Naive thymus-derived CD4-positive, alpha-beta T cell (primary cell): ENCODE results near the gene LHFPL3. TPM values are rescaled to one million over a fixed set of nuclear protein-coding genes. Genes with fewer than 3 reads are reported as not detected.

Experiments used
- ATAC-seq: fragments of 150-1000 bp; cut with Tn5 transposase; 2 replicates; pipeline ENCODE4 v1.10.0; 2021; ENCODE audit warnings: mild to moderate bottlenecking, moderate library complexity
- CTCF ChIA-PET: fragments of 350-600 bp; sonication (Branson Sonifier 250); formaldehyde crosslinking; loops from one replicate; lab custom pipeline; 2021; ENCODE audit warnings: antibody characterized with exemption; lab: Charles Lee
- POLR2A ChIA-PET: fragments of 350-600 bp; sonication (Branson Sonifier 250); formaldehyde crosslinking; loops from one replicate; lab custom pipeline; 2021; ENCODE audit warnings: antibody characterized with exemption, inconsistent platforms; lab: Charles Lee
- DNase-seq, 9 donors: peaks; one replicate each; pipeline versions ENCODE4 v3.0.0 to v3.0.0-alpha.2; 2020 to 2022; ENCODE audit warnings: mixed read lengths in 1 of 9
- H3K27ac ChIP-seq: one replicate; pipeline ENCODE4 v1.7.0; 2013; ENCODE audit warnings: mild to moderate bottlenecking, low read depth, low read length, moderate library complexity
- H3K27me3 ChIP-seq, 2 donors: one replicate each; pipeline ENCODE4 v1.7.0; 2013; ENCODE audit warnings: low read length in 2 of 2, mild to moderate bottlenecking in 2 of 2, moderate library complexity in 2 of 2; ENCODE audit not compliant: control insufficient read depth in 2 of 2, insufficient read depth in 2 of 2
- H3K36me3 ChIP-seq, 3 experiments: 1 replicate in 2 of 3; 2 replicates in 1 of 3; pipeline ENCODE4 v1.7.0; 2013; ENCODE audit warnings: low read length in 3 of 3, mild to moderate bottlenecking in 3 of 3, moderate library complexity in 1 of 3; ENCODE audit not compliant: insufficient read depth in 3 of 3, control insufficient read depth in 2 of 3
- H3K4me1 ChIP-seq, 2 donors: one replicate each; pipeline ENCODE4 v1.7.0; 2013; ENCODE audit warnings: low read length in 2 of 2, mild to moderate bottlenecking in 2 of 2, moderate library complexity in 1 of 2; ENCODE audit not compliant: control insufficient read depth in 2 of 2, insufficient read depth in 2 of 2
- H3K4me3 ChIP-seq: 2 replicates; pipeline ENCODE4 v1.7.0; 2013; ENCODE audit warnings: mild to moderate bottlenecking, low read length
- H3K9me3 ChIP-seq, 3 experiments: 1 replicate in 2 of 3; 2 replicates in 1 of 3; pipeline ENCODE4 v1.7.0; 2013; ENCODE audit warnings: low read length in 3 of 3; ENCODE audit not compliant: control insufficient read depth in 2 of 3
- H3K27ac Mint-ChIP-seq, 9 donors: one replicate each; pipeline ENCODE4 v1.8.0; 2020 to 2022; ENCODE audit warnings: mixed read lengths in 9 of 9, mild to moderate bottlenecking in 8 of 9, moderate library complexity in 5 of 9, inconsistent platforms in 2 of 9
- H3K27me3 Mint-ChIP-seq, 5 donors: one replicate each; pipeline ENCODE4 v1.8.0; 2021 to 2022; ENCODE audit warnings: mixed read lengths in 5 of 5, mild to moderate bottlenecking in 1 of 5
- H3K36me3 Mint-ChIP-seq, 5 donors: one replicate each; pipeline ENCODE4 v1.8.0; 2020 to 2022; ENCODE audit warnings: mixed read lengths in 5 of 5, mild to moderate bottlenecking in 3 of 5, inconsistent platforms in 1 of 5
- H3K4me1 Mint-ChIP-seq, 7 donors: one replicate each; pipeline ENCODE4 v1.8.0; 2020 to 2022; ENCODE audit warnings: mixed read lengths in 7 of 7, mild to moderate bottlenecking in 3 of 7, inconsistent platforms in 1 of 7
- H3K4me3 Mint-ChIP-seq, 10 donors: one replicate each; pipeline ENCODE4 v1.8.0; 2020 to 2022; ENCODE audit warnings: mild to moderate bottlenecking in 10 of 10, mixed read lengths in 10 of 10, moderate library complexity in 6 of 10, inconsistent platforms in 2 of 10
- H3K9me3 Mint-ChIP-seq, 11 donors: one replicate each; pipeline ENCODE4 v1.8.0; 2020 to 2022; ENCODE audit warnings: mixed read lengths in 11 of 11, mild to moderate bottlenecking in 4 of 11, inconsistent platforms in 1 of 11, moderate library complexity in 1 of 11
- intact Hi-C, 2 donors: fragments of 100-400 bp; cut with micrococcal nuclease; formaldehyde crosslinking; loops; one replicate each; pipeline ENCODE4 v1.15.1; 2023
- polyA plus RNA-seq, 2 donors: library from polyadenylated mRNA; unstranded; fragments of 300-500 nt; fragmentation: Illumina TruSeq; gene quantifications; one replicate each; pipeline ENCODE4 v1.2.3, GENCODE V29; 2021
- total RNA-seq, 6 experiments: library from RNA in 5 of 6; stranded (reverse) in 5 of 6; gene quantifications; 1 replicate in 5 of 6; 2 replicates in 1 of 6; pipeline ENCODE4 v1.2.3 and lab custom pipeline; 2021 to 2026

The LHFPL3 gene
- total and polyA plus RNA-seq, 7 experiments from 2014 or later: not detected

DNA sequence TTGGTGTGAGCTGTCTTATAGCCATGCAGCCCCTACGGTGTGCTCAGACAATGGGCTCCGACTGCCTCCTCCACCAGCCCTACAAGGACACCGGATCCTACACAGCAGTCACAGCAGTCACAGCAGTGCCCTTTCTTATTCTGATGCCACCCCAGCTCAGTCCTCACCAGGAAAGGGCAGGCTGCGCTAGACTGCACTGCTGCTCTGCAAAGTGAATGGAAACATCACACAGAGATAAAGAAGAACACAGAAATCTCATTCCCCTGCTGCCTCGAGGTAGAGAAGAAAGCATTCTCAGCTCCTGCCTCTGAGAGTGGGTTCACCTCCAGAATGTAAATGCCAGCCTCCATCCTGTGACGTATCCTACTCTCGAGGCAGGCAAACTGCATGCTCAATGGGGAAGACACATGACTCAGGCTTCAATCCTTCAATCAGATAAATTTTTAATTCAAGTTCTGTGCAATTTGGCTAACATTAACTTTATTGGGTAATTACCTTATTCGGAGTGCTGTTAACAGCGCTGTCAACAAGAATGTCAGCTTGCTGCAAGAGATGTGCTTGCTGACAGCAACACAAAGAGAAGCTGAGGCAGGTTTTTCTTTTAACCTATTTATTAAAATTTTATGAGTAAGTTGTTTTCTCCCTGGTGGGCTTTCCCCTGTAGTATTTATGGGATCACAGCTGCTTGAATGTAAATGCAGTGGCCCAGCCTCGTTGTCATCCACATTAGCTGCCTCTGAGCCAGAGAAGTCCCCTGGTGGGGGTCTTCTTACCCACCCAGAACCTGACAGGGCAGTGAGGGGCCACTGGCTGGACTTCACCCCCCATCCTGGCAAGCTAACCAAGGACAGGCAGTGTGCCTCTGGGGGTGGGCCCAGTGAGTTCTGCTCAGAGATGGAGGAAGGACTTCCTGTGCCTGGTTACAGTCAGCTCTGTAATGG, 444.3 kb downstream of the LHFPL3 start:
- peaks cover 0 to 3% (median 0%) of the 10 kb centered on the region in 11 donors for H3K9me3 Mint-ChIP-seq
- no peaks in the 10 kb centered on the region for H3K36me3 Mint-ChIP-seq
- H3K4me3 ChIP-seq: no peak overlapping the region
- H3K4me1 ChIP-seq: no peaks in the 10 kb centered on the region
- H3K27me3 Mint-ChIP-seq: peaks cover 4 to 30% (median 17%) of the 10 kb centered on the region in 5 donors
- no peak for DNase-seq
- no peaks in the 10 kb centered on the region for H3K4me1 Mint-ChIP-seq
- H3K27ac ChIP-seq: no peak overlapping the region
- H3K27me3 ChIP-seq: no peaks in the 10 kb centered on the region
- H3K4me3 Mint-ChIP-seq: no peak overlapping the region
- ATAC-seq: no peak
- ChIA-PET POLR2A (no interaction called here), CTCF (no interaction called here)
- no peaks in the 10 kb centered on the region for H3K36me3 ChIP-seq
- no peak overlapping the region for H3K27ac Mint-ChIP-seq
- intact Hi-C loops: no loop called here
- no peaks in the 10 kb centered on the region for H3K9me3 ChIP-seq

GRCh38 chr7:104773796-104774195, 445.4 kb downstream of the LHFPL3 start:
- no peak overlapping the region for H3K27ac ChIP-seq
- H3K9me3 Mint-ChIP-seq: peaks cover 0 to 3% (median 0%) of the 10 kb centered on the region in 11 donors
- peaks cover 2 to 29% (median 16%) of the 10 kb centered on the region in 5 donors for H3K27me3 Mint-ChIP-seq
- POLR2A ChIA-PET: no interaction called here
- H3K9me3 ChIP-seq: no peaks in the 10 kb centered on the region
- H3K27ac Mint-ChIP-seq: no peak overlapping the region
- intact Hi-C loops: no loop called here
- CTCF ChIA-PET: no interaction called here
- H3K4me1 Mint-ChIP-seq: no peaks in the 10 kb centered on the region
- H3K27me3 ChIP-seq: no peaks in the 10 kb centered on the region
- H3K4me3 ChIP-seq: no peak overlapping the region
- H3K4me3 Mint-ChIP-seq: no peak overlapping the region
- H3K4me1 ChIP-seq: no peaks in the 10 kb centered on the region
- ATAC-seq (no peak), DNase-seq (no peak)
- H3K36me3 Mint-ChIP-seq: no peaks in the 10 kb centered on the region
- H3K36me3 ChIP-seq: no peaks in the 10 kb centered on the region

- Mint-ChIP-seq H3K36me3 (no peaks in the 10 kb centered on the region), H3K9me3 (no peaks in the 10 kb centered on the region), H3K4me3 (no peak overlapping the region), H3K27ac (no peak overlapping the region), H3K4me1 (no peaks in the 10 kb centered on the region), H3K27me3 (peaks cover 0 to 25% (median 16%) of the 10 kb centered on the region in 5 donors)
- no peak overlapping the region for H3K27ac ChIP-seq
- ChIA-PET POLR2A (no interaction called here), CTCF (no interaction called here)
- no peaks in the 10 kb centered on the region for H3K4me1 ChIP-seq
- ATAC-seq (no peak), DNase-seq (no peak)
- no peak overlapping the region for H3K4me3 ChIP-seq
- no peaks in the 10 kb centered on the region for H3K9me3 ChIP-seq
- intact Hi-C loops: no loop called here
- no peaks in the 10 kb centered on the region for H3K27me3 ChIP-seq
- H3K36me3 ChIP-seq: no peaks in the 10 kb centered on the region
Measured at GRCh38 chr7:104775531-104775930, 447.1 kb downstream of the LHFPL3 start.

DNA sequence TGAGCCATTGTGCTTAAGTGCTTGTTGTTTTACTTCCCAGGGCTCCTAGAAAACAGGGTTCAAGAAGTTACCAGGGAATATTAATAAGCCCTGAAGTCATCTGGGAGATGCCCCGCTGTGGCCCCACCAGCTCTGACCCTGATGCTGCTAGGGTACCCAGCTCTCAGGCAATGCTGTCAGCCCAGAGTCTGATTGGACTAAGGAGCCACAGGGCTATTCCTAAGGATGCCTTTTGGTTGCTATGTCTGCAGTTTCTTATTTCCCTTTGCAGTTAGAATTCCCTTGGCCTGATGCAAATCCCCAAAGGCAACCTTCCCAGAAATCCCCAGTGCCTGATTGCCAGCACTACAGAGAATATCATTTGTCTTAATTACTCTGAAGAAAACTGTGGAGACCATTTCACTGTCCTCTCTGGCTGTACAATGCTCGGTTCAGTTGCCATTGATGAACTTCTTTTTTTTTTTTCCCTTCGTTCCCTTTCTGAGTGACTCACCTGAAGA, 448.9 kb downstream of the LHFPL3 start:
- Mint-ChIP-seq H3K27me3 (peaks cover 0 to 20% (median 12%) of the 10 kb centered on the region in 5 donors), H3K27ac (no peak overlapping the region), H3K4me3 (no peak overlapping the region), H3K4me1 (no peaks in the 10 kb centered on the region), H3K9me3 (no peaks in the 10 kb centered on the region), H3K36me3 (no peaks in the 10 kb centered on the region)
- no peaks in the 10 kb centered on the region for H3K36me3 ChIP-seq
- no peak overlapping the region for H3K4me3 ChIP-seq
- ChIA-PET CTCF (no interaction called here), POLR2A (no interaction called here)
- intact Hi-C loops: no loop called here
- no peaks in the 10 kb centered on the region for H3K9me3 ChIP-seq
- no peaks in the 10 kb centered on the region for H3K27me3 ChIP-seq
- DNase-seq: no peak
- ATAC-seq: no peak
- H3K27ac ChIP-seq: no peak overlapping the region
- no peaks in the 10 kb centered on the region for H3K4me1 ChIP-seq

DNA sequence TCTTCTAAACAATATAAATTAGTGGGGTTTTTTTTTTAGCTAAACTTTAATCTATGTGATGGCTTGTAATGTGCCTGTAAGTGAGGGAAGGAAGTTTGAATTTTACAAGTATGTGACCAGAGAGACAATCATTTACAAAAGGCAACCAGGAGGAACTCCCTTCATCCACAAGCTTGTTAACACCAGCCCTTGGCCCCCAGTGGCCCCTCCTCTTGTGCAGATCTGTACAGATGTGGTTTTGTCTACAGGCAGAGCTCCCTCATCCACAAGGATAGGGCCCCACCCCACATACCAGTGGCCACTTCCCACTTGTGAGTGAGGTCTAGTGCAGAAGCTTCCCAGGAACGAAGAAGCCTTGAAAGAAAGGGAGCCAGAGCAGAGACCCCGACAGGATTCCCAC, 451.5 kb downstream of the LHFPL3 start:
- intact Hi-C loops: no loop called here
- Histone ChIP-seq H3K4me3 (no peak overlapping the region), H3K4me1 (no peaks in the 10 kb centered on the region), H3K36me3 (no peaks in the 10 kb centered on the region), H3K27ac (no peak overlapping the region), H3K9me3 (no peaks in the 10 kb centered on the region), H3K27me3 (no peaks in the 10 kb centered on the region)
- Mint-ChIP-seq H3K9me3 (no peaks in the 10 kb centered on the region), H3K36me3 (no peaks in the 10 kb centered on the region), H3K27ac (no peak overlapping the region), H3K27me3 (peaks cover 0 to 6% (median 0%) of the 10 kb centered on the region in 5 donors), H3K4me3 (no peak overlapping the region), H3K4me1 (no peaks in the 10 kb centered on the region)
- POLR2A ChIA-PET: no interaction called here
- no peak for DNase-seq
- no peak for ATAC-seq
- CTCF ChIA-PET: no interaction called here

DNA sequence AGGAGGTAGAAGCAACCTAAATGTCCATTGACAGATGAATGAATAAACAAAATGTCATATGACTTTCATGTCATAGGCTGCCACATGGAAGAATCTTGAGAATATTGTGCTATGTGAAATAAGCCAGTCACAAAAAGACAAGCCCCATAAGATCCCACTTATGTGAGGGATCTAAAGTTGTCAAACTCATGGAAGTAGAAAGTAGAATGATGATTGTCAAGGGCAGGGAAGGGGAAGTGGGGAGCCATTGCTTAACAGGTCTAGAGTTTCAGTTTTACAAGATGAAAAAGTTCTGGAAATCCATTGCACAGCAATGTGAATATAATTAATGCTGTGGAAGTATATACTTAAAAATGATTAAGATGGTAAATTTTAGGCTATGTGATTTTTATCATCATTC, 456.3 kb downstream of the LHFPL3 start:
- DNase-seq: no peak
- POLR2A ChIA-PET: no interaction called here
- H3K27me3 ChIP-seq: no peaks in the 10 kb centered on the region
- no peaks in the 10 kb centered on the region for H3K4me1 ChIP-seq
- ATAC-seq: no peak
- no peak overlapping the region for H3K27ac ChIP-seq
- intact Hi-C loops: no loop called here
- H3K4me1 Mint-ChIP-seq: no peaks in the 10 kb centered on the region
- H3K9me3 ChIP-seq: no peaks in the 10 kb centered on the region
- H3K27me3 Mint-ChIP-seq: peaks cover 0 to 21% (median 4%) of the 10 kb centered on the region in 5 donors
- H3K36me3 ChIP-seq: no peaks in the 10 kb centered on the region
- peaks cover 0 to 4% (median 0%) of the 10 kb centered on the region in 11 donors for H3K9me3 Mint-ChIP-seq
- no peaks in the 10 kb centered on the region for H3K36me3 Mint-ChIP-seq
- H3K4me3 Mint-ChIP-seq: no peak overlapping the region
- no peak overlapping the region for H3K4me3 ChIP-seq
- CTCF ChIA-PET: no interaction called here
- no peak overlapping the region for H3K27ac Mint-ChIP-seq

- Mint-ChIP-seq H3K9me3 (peaks cover 0 to 4% (median 0%) of the 10 kb centered on the region in 11 donors), H3K36me3 (no peaks in the 10 kb centered on the region), H3K4me3 (no peak overlapping the region), H3K27ac (no peak overlapping the region), H3K27me3 (peaks cover 8 to 51% (median 16%) of the 10 kb centered on the region in 5 donors), H3K4me1 (no peaks in the 10 kb centered on the region)
- intact Hi-C loops: no loop called here
- POLR2A ChIA-PET: no interaction called here
- ATAC-seq (no peak), DNase-seq (no peak)
- Histone ChIP-seq H3K4me3 (no peak overlapping the region), H3K27me3 (no peaks in the 10 kb centered on the region), H3K4me1 (no peaks in the 10 kb centered on the region), H3K27ac (no peak overlapping the region), H3K36me3 (no peaks in the 10 kb centered on the region), H3K9me3 (no peaks in the 10 kb centered on the region)
- CTCF ChIA-PET: no interaction called here
Measured at GRCh38 chr7:104789780-104790179, 461.4 kb downstream of the LHFPL3 start.
